Spleen (tissue), 7 donors: ENCODE measurements around the gene CLASP1.

Experiments
- POLR2A ChIP-seq, 3 donors: fragments of 450-650 bp; IDR thresholded peaks; one replicate each; pipeline ENCODE4 v1.5.1; 2017; ENCODE audit warnings: antibody characterized with exemption in 3 of 3, mild to moderate bottlenecking in 1 of 3
- TF ChIP-seq, protein P1 (sequence below), 11 experiments: fragments of 200-600 bp in 7 of 11; fragments of 450-650 bp in 4 of 11; sonication (generic) in 4 of 11; IDR thresholded peaks in 8 of 11; conservative IDR thresholded peaks in 3 of 11; 1 replicate in 7 of 11; 2 replicates in 4 of 11; pipeline versions ENCODE4 v1.4.0 to v1.8.0; 2016 to 2021; ENCODE audit warnings: antibody characterized with exemption in 11 of 11, inconsistent platforms in 4 of 11, mild to moderate bottlenecking in 1 of 11
- donor health status: DM: no; HTN: no; CAD: no; lungs with moderate emphysema.
- donor health status: DM: no; HTN: no; CAD: no.
- donor health status: DM: no; HTN: no; CAD: no.

DNA sequence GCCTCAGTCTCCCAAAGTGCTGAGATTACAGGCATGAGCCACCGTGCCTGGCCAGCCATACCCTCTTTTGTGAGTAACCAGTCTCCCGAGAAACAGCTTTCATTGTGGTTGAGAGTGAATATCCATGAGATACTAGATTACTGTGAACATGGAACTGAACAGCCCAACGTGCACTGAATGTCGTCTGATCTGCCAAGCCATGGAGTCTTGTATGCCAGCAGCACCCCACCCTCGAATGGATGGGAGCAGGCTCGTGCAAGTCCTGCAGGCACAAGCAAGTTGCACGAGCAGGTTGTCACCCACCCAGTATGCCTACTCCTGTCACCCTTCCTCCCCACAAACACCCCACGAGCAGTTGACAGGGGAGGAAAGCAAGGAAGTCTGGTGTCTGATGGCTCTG is 327.8 kb downstream of the CLASP1 start:
- TF ChIP-seq, protein P1, sequence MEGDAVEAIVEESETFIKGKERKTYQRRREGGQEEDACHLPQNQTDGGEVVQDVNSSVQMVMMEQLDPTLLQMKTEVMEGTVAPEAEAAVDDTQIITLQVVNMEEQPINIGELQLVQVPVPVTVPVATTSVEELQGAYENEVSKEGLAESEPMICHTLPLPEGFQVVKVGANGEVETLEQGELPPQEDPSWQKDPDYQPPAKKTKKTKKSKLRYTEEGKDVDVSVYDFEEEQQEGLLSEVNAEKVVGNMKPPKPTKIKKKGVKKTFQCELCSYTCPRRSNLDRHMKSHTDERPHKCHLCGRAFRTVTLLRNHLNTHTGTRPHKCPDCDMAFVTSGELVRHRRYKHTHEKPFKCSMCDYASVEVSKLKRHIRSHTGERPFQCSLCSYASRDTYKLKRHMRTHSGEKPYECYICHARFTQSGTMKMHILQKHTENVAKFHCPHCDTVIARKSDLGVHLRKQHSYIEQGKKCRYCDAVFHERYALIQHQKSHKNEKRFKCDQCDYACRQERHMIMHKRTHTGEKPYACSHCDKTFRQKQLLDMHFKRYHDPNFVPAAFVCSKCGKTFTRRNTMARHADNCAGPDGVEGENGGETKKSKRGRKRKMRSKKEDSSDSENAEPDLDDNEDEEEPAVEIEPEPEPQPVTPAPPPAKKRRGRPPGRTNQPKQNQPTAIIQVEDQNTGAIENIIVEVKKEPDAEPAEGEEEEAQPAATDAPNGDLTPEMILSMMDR (IDR thresholded peaks at IDR 0.05 in 8 of 11, conservative IDR thresholded peaks at IDR 0.05 in 3 of 11), result no peak
- no peak for TF ChIP-seq POLR2A (IDR thresholded peaks at IDR 0.05)
